GM23338 (cell line): ENCODE measurements around the gene KLK5.

Experiments used
- EZH2 ChIP-seq: fragments of 200-600 bp; sonication (generic); IDR thresholded peaks from one replicate; pipeline ENCODE4 v1.8.0; 2017; ENCODE audit warnings: antibody characterized with exemption, mild to moderate bottlenecking, low read depth; ENCODE audit not compliant: unreplicated experiment
- POLR2AphosphoS5 ChIP-seq: IDR thresholded peaks from 2 replicates; pipeline ENCODE4 v1.6.1; 2016; ENCODE audit warnings: antibody characterized with exemption, low read depth
- TF ChIP-seq, protein P1 (sequence below), 2 experiments: fragments of 200-600 bp in 1 of 2; sonication (generic) in 1 of 2; conservative IDR thresholded peaks; 2 replicates each; pipeline versions ENCODE4 v1.5.1 to v1.6.1; 2016 to 2017; ENCODE audit warnings: antibody characterized with exemption in 2 of 2, low read depth in 2 of 2, mild to moderate bottlenecking in 2 of 2, moderate library complexity in 1 of 2

DNA sequence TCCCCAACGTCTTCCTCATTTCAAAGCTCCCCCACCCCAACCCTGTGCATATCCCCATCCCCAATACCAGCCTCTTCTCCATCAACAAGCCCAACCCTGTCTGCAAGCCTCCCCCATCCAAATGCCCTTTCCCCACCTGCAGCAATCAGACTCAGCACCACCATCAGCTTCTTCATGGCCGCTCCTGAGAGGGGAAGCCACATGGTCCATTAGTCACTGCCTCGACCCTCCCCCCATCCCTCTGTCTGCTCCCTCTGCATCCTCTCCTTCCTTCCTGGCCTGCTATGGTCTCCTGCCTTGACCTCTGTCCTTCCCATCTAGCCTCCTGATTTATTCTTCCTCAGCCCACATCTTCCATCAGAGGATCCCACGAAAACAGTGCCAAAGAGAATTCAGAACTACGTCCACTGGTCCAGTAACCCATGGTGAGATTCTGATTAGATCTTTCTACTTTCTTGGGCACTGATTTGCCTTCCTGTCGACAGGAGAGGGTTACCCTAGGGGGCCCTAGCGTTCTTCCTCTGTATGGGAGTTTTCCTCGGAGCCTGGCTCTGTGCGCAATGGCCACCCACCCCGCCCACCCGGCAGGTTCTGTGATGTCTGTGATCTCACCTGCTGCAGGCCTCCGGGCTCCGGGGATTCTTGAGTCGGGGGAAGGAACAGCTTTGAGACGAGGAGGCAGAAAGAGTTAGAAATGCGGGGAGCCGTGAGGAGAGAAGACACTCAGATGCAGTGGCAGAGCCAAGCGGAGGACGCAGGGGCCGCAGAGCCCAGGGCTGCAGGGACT lies 15.3 kb upstream of the KLK5 start:
- TF ChIP-seq POLR2AphosphoS5 (no peak), EZH2 (no peak)
- TF ChIP-seq, protein P1, sequence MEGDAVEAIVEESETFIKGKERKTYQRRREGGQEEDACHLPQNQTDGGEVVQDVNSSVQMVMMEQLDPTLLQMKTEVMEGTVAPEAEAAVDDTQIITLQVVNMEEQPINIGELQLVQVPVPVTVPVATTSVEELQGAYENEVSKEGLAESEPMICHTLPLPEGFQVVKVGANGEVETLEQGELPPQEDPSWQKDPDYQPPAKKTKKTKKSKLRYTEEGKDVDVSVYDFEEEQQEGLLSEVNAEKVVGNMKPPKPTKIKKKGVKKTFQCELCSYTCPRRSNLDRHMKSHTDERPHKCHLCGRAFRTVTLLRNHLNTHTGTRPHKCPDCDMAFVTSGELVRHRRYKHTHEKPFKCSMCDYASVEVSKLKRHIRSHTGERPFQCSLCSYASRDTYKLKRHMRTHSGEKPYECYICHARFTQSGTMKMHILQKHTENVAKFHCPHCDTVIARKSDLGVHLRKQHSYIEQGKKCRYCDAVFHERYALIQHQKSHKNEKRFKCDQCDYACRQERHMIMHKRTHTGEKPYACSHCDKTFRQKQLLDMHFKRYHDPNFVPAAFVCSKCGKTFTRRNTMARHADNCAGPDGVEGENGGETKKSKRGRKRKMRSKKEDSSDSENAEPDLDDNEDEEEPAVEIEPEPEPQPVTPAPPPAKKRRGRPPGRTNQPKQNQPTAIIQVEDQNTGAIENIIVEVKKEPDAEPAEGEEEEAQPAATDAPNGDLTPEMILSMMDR (conservative IDR thresholded peaks at IDR 0.05; ENCODE audit: low read depth in 2 of 2) = peak in 1 of 2 experiments; percentile 47; a peak in 2 of 4 replicates
